Measurements from ENCODE around the gene INHA.

DNA sequence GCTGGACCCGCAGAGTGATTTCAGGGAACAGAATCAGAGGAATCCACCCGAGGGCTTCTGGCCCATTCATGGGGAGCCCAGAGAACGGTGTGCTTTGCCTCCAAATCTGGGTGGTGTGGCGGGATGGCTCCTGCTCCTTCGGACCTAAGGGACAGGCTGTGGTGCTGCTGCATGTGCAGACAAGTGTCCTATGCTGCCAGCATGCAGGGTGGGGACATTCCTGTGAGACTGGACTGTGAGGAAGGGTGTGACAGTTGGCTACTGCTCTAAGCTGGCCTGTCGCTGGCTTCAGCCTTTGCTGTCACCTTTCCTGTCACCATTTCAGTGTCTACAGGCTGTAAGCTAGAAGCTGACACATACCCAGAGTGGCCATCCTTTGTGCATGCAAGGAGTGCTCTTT is 52.5 kb downstream of the INHA start:
- TF ChIP-seq, protein P1, sequence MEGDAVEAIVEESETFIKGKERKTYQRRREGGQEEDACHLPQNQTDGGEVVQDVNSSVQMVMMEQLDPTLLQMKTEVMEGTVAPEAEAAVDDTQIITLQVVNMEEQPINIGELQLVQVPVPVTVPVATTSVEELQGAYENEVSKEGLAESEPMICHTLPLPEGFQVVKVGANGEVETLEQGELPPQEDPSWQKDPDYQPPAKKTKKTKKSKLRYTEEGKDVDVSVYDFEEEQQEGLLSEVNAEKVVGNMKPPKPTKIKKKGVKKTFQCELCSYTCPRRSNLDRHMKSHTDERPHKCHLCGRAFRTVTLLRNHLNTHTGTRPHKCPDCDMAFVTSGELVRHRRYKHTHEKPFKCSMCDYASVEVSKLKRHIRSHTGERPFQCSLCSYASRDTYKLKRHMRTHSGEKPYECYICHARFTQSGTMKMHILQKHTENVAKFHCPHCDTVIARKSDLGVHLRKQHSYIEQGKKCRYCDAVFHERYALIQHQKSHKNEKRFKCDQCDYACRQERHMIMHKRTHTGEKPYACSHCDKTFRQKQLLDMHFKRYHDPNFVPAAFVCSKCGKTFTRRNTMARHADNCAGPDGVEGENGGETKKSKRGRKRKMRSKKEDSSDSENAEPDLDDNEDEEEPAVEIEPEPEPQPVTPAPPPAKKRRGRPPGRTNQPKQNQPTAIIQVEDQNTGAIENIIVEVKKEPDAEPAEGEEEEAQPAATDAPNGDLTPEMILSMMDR (IDR thresholded peaks at IDR 0.05) = no peak
- TF ChIP-seq POLR2A (IDR thresholded peaks at IDR 0.05) = no peak

Data from Peyer's patch (tissue), 4 donors.